ENCODE results near the gene MNAT1.
A peak's percentile ranks its signal among the peaks of the same experiment; 100 is the strongest.

MNAT1 gene

GRCh38 chr14:60968099-60968498, 233.5 kb downstream of the MNAT1 start:
- Histone ChIP-seq H3K9me3 (ENCODE audit: control insufficient read depth, insufficient read depth, low read length) (no peaks in the 10 kb centered on the region), H3K36me3 (ENCODE audit: control insufficient read depth, insufficient read depth, low read length) (no peaks in the 10 kb centered on the region), H3K4me1 (ENCODE audit: control insufficient read depth, insufficient read depth, low read length) (no peaks in the 10 kb centered on the region), H3K27me3 (ENCODE audit: control insufficient read depth, insufficient read depth, low read length) (no peaks in the 10 kb centered on the region), H3K9ac (ENCODE audit: low read depth, low read length) (no peak overlapping the region), H3K4me3 (ENCODE audit: low read depth, low read length) (no peak overlapping the region), H3K27ac (ENCODE audit: low read depth, low read length) (no peak overlapping the region)

DNA sequence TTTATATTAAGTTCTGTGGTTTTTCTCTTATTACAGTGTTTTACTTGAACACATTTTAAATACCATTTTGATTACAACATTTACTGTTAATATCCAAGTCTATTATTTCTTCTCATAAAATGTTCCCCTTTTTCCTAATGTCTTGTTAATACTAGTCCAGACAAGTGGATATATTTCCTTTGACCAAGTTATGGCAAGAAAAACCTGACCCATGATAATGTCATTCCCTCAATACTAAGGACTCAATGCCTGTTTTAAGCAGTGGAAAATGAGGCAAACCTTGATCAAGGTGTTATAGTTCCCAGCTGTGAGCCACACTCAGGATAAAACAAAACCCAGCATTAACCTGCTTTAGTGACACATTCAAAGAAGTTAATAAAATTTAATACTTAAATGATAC, 234.1 kb downstream of the MNAT1 start:
- peaks cover 2% of the 10 kb centered on the region; the same call in 1 of the 2 replicates for H3K36me3 ChIP-seq (ENCODE audit: control insufficient read depth, insufficient read depth, low read length)
- H3K9ac ChIP-seq (ENCODE audit: low read depth, low read length), result no peak overlapping the region
- H3K4me3 ChIP-seq (ENCODE audit: low read depth, low read length), result no peak overlapping the region
- H3K9me3 ChIP-seq (ENCODE audit: control insufficient read depth, insufficient read depth, low read length), result no peaks in the 10 kb centered on the region
- no peaks in the 10 kb centered on the region for H3K27me3 ChIP-seq (ENCODE audit: control insufficient read depth, insufficient read depth, low read length)
- no peak overlapping the region for H3K27ac ChIP-seq (ENCODE audit: low read depth, low read length)
- no peaks in the 10 kb centered on the region for H3K4me1 ChIP-seq (ENCODE audit: control insufficient read depth, insufficient read depth, low read length)

DNA sequence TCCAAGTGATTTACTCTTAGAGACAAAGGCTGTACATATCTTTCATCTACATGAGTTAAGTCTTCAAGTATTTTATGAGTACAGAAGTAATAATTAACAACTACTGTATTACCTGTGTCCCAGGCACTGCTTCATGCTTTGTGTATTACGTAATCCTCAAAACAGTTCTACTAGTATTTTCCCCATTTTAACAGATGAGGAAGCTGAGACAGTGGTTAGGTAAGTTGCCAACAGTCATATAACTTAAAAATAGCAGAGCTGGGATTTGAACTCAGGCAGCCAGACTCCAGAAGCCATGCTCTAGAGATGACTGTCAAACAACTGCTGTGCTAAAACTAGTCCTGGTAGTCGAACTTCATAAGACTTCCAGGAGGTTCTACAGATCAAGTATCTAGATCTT, 235.6 kb downstream of the MNAT1 start:
- Histone ChIP-seq H3K9ac (ENCODE audit: low read depth, low read length) (no peak overlapping the region), H3K4me3 (ENCODE audit: low read depth, low read length) (no peak overlapping the region), H3K36me3 (ENCODE audit: control insufficient read depth, insufficient read depth, low read length) (peaks cover 17% of the 10 kb centered on the region), H3K4me1 (ENCODE audit: control insufficient read depth, insufficient read depth, low read length) (no peaks in the 10 kb centered on the region), H3K27me3 (ENCODE audit: control insufficient read depth, insufficient read depth, low read length) (no peaks in the 10 kb centered on the region), H3K9me3 (ENCODE audit: control insufficient read depth, insufficient read depth, low read length) (no peaks in the 10 kb centered on the region), H3K27ac (ENCODE audit: low read depth, low read length) (no peak overlapping the region)

DNA sequence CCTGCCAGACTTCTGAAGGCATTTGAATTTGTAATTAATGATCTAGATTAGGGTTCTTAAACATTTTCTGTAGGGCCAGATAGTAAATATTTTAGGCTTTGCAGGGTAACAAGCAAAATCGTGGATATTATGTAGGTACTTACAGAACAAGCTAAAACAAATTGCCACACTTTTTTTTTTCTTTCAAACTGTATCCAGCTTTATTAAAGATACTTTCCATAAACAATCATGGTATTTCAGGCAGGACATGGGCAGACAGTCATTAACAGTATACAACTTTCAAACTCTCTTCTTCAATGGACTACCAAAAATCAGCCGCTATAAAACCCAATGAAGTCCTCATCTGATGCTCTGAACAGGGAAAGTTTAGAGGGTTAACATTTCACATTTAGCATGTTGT, 236.7 kb downstream of the MNAT1 start:
- Histone ChIP-seq H3K4me3 (ENCODE audit: low read depth, low read length) (no peak overlapping the region), H3K9ac (ENCODE audit: low read depth, low read length) (no peak overlapping the region), H3K36me3 (ENCODE audit: control insufficient read depth, insufficient read depth, low read length) (peaks cover 28% of the 10 kb centered on the region), H3K27ac (ENCODE audit: low read depth, low read length) (no peak overlapping the region), H3K9me3 (ENCODE audit: control insufficient read depth, insufficient read depth, low read length) (no peaks in the 10 kb centered on the region), H3K4me1 (ENCODE audit: control insufficient read depth, insufficient read depth, low read length) (no peaks in the 10 kb centered on the region), H3K27me3 (ENCODE audit: control insufficient read depth, insufficient read depth, low read length) (no peaks in the 10 kb centered on the region)

DNA sequence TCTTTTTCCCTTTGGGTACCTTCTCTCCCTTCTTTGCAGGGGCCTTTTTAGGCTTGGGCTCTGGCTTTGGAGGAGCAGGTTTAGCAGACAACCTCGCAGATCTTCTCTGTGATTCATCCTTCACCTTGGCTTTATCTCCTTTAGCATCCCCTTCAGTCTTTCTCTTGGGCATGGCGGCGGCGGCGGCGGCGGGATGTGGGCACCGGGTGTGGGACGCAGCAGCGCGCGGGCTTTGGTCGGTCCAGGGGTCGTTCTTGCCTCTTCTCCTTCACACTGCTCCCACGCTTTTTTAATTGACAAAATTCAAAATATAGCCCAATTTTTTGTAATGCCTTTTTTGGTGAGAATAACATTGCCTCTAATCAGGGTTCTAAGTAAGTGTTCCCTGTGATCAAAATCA, 237.7 kb downstream of the MNAT1 start:
- H3K9me3 ChIP-seq (ENCODE audit: control insufficient read depth, insufficient read depth, low read length), result no peaks in the 10 kb centered on the region
- H3K27ac ChIP-seq (ENCODE audit: low read depth, low read length), result no peak overlapping the region
- H3K4me3 ChIP-seq (ENCODE audit: low read depth, low read length), result no peak overlapping the region
- peaks cover 39% of the 10 kb centered on the region for H3K36me3 ChIP-seq (ENCODE audit: control insufficient read depth, insufficient read depth, low read length)
- no peaks in the 10 kb centered on the region for H3K4me1 ChIP-seq (ENCODE audit: control insufficient read depth, insufficient read depth, low read length)
- H3K9ac ChIP-seq (ENCODE audit: low read depth, low read length), result no peak overlapping the region
- no peaks in the 10 kb centered on the region for H3K27me3 ChIP-seq (ENCODE audit: control insufficient read depth, insufficient read depth, low read length)

DNA sequence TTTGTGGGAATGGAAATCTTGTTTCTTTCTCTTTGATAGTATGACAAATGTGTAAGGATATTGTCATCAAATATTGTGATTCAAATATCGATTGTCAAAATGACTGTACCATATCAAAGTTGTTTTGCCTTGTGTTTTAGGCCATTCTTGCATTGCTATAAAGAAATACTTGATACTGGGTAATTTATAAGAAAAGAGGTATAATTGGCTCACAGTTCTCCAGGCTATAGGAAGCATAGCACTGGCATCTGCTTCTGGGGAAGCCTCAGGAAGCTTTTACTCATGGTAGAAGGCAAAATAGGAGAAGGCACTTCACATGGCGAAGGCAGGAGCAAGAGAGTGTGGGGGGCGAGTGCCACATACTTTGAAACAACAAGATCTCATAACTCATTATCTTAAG, 238.5 kb downstream of the MNAT1 start:
- H3K9ac ChIP-seq (ENCODE audit: low read depth, low read length), result no peak overlapping the region
- no peaks in the 10 kb centered on the region for H3K9me3 ChIP-seq (ENCODE audit: control insufficient read depth, insufficient read depth, low read length)
- H3K36me3 ChIP-seq (ENCODE audit: control insufficient read depth, insufficient read depth, low read length), result peaks cover 45% of the 10 kb centered on the region
- H3K4me3 ChIP-seq (ENCODE audit: low read depth, low read length), result no peak overlapping the region
- H3K27me3 ChIP-seq (ENCODE audit: control insufficient read depth, insufficient read depth, low read length), result no peaks in the 10 kb centered on the region
- no peak overlapping the region for H3K27ac ChIP-seq (ENCODE audit: low read depth, low read length)
- H3K4me1 ChIP-seq (ENCODE audit: control insufficient read depth, insufficient read depth, low read length), result no peaks in the 10 kb centered on the region

- no peak overlapping the region for H3K27ac ChIP-seq (ENCODE audit: low read depth, low read length)
- H3K36me3 ChIP-seq (ENCODE audit: control insufficient read depth, insufficient read depth, low read length), result peaks cover 54% of the 10 kb centered on the region
- H3K27me3 ChIP-seq (ENCODE audit: control insufficient read depth, insufficient read depth, low read length), result no peaks in the 10 kb centered on the region
- no peak overlapping the region for H3K9ac ChIP-seq (ENCODE audit: low read depth, low read length)
- H3K9me3 ChIP-seq (ENCODE audit: control insufficient read depth, insufficient read depth, low read length), result no peaks in the 10 kb centered on the region
- no peak overlapping the region for H3K4me3 ChIP-seq (ENCODE audit: low read depth, low read length)
- no peaks in the 10 kb centered on the region for H3K4me1 ChIP-seq (ENCODE audit: control insufficient read depth, insufficient read depth, low read length)
These were observed 239.6 kb downstream of the MNAT1 start for GRCh38 chr14:60974090-60974651.

DNA sequence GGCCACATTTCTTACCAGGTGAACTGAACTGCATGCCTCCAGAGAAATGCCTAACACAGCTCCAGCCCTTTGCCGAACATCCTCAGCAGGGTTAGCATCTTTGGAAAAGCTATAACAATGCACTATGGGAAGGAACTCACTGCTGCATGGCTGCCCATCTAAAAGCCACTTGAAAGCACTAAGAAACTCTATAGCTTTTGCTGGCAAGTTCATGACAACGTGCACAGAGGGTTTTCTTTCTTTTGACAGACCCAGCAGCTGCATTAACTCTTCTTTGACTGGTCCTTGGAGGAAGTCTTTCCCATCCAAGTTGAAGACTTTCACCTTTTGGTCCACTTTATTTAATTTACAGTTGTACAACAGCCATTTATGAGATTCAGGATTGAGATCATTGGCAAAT, 241.0 kb downstream of the MNAT1 start:
- Histone ChIP-seq H3K9me3 (ENCODE audit: control insufficient read depth, insufficient read depth, low read length) (no peaks in the 10 kb centered on the region), H3K27me3 (ENCODE audit: control insufficient read depth, insufficient read depth, low read length) (no peaks in the 10 kb centered on the region), H3K27ac (ENCODE audit: low read depth, low read length) (no peak overlapping the region), H3K36me3 (ENCODE audit: control insufficient read depth, insufficient read depth, low read length) (peaks cover 59% of the 10 kb centered on the region), H3K4me1 (ENCODE audit: control insufficient read depth, insufficient read depth, low read length) (no peaks in the 10 kb centered on the region), H3K4me3 (ENCODE audit: low read depth, low read length) (no peak overlapping the region), H3K9ac (ENCODE audit: low read depth, low read length) (no peak overlapping the region)

GRCh38 chr14:60977847-60978246, 243.3 kb downstream of the MNAT1 start:
- Histone ChIP-seq H3K27ac (ENCODE audit: low read depth, low read length) (no peak overlapping the region), H3K9me3 (ENCODE audit: control insufficient read depth, insufficient read depth, low read length) (no peaks in the 10 kb centered on the region), H3K4me1 (ENCODE audit: control insufficient read depth, insufficient read depth, low read length) (0 out of 2 replicates have a peak, but pooled peaks cover 6% of the 10 kb centered on the region), H3K9ac (ENCODE audit: low read depth, low read length) (no peak overlapping the region), H3K36me3 (ENCODE audit: control insufficient read depth, insufficient read depth, low read length) (peaks cover 59% of the 10 kb centered on the region), H3K27me3 (ENCODE audit: control insufficient read depth, insufficient read depth, low read length) (no peaks in the 10 kb centered on the region), H3K4me3 (ENCODE audit: low read depth, low read length) (no peak overlapping the region)

- Histone ChIP-seq H3K36me3 (ENCODE audit: control insufficient read depth, insufficient read depth, low read length) (peaks cover 41% of the 10 kb centered on the region), H3K27ac (ENCODE audit: low read depth, low read length) (peak within 1 kb of the TSS; percentile 83), H3K4me3 (ENCODE audit: low read depth, low read length) (peak within 1 kb of the TSS; percentile 88), H3K9me3 (ENCODE audit: control insufficient read depth, insufficient read depth, low read length) (no peaks in the 10 kb centered on the region), H3K9ac (ENCODE audit: low read depth, low read length) (peak within 1 kb of the TSS; percentile 92), H3K4me1 (ENCODE audit: control insufficient read depth, insufficient read depth, low read length) (0 out of 2 replicates have a peak, but pooled peaks cover 6% of the 10 kb centered on the region), H3K27me3 (ENCODE audit: control insufficient read depth, insufficient read depth, low read length) (no peaks in the 10 kb centered on the region)
These were observed 246.5 kb downstream of the MNAT1 start, which contains the start of the genes SLC38A6 and TRMT5 for GRCh38 chr14:60980811-60981632. TSS of gene SLC38A6 (plus strand) at chr14:60981245. CDS start at chr14:60981278, 33 bp downstream. TSS of gene TRMT5 (minus strand) at chr14:60981079. CDS start at chr14:60980973, 106 bp downstream.
